ENCODE results near the gene MRPL57.

- TF ChIP-seq GATA3 (IDR thresholded peaks at IDR 0.05; ENCODE audit: low read depth, low read length): no peak
- no peak for TF ChIP-seq GATA2 (IDR thresholded peaks at IDR 0.05; ENCODE audit: low read depth, low read length)
Observed at GRCh38 chr13:21133077-21133476, 43.4 kb upstream of the MRPL57 start.
